Osteocyte (in vitro differentiated cells): ENCODE measurements around the gene HYDIN. TPM values are rescaled to one million over a fixed set of nuclear protein-coding genes. Genes with fewer than 3 reads are reported as not detected.
A peak's percentile ranks its signal among the peaks of the same experiment; 100 is the strongest.

Source experiments
- DNase-seq: peaks from one replicate; pipeline ENCODE4 v3.0.0; 2021; ENCODE audit warnings: mixed read lengths; ENCODE audit not compliant: unreplicated experiment; ENCODE audit errors: extremely low spot score
- H3K27ac Mint-ChIP-seq: one replicate; pipeline ENCODE4 v1.8.0; 2021; ENCODE audit warnings: mild to moderate bottlenecking, mixed read lengths; ENCODE audit not compliant: unreplicated experiment
- H3K27me3 Mint-ChIP-seq: one replicate; pipeline ENCODE4 v1.8.0; 2021; ENCODE audit warnings: mixed read lengths; ENCODE audit not compliant: unreplicated experiment
- H3K36me3 Mint-ChIP-seq: one replicate; pipeline ENCODE4 v1.8.0; 2021; ENCODE audit warnings: mixed read lengths; ENCODE audit not compliant: unreplicated experiment
- H3K4me1 Mint-ChIP-seq: one replicate; pipeline ENCODE4 v1.8.0; 2021; ENCODE audit warnings: mixed read lengths; ENCODE audit not compliant: unreplicated experiment
- H3K4me3 Mint-ChIP-seq: one replicate; pipeline ENCODE4 v1.8.0; 2021; ENCODE audit warnings: mild to moderate bottlenecking, moderate library complexity, mixed read lengths; ENCODE audit not compliant: unreplicated experiment
- H3K9me3 Mint-ChIP-seq: one replicate; pipeline ENCODE4 v1.8.0; 2021; ENCODE audit warnings: mixed read lengths; ENCODE audit not compliant: unreplicated experiment
- CTCF ChIP-seq: fragments of 200-600 bp; sonication (generic); IDR thresholded peaks from 2 replicates; pipeline ENCODE4 v1.5.0; 2021; ENCODE audit warnings: antibody characterized with exemption, mild to moderate bottlenecking, moderate library complexity
- total RNA-seq: library from RNA; stranded (reverse); gene quantifications from 2 replicates; pipeline ENCODE4 v1.2.1, GENCODE V29; 2021

HYDIN gene
- total RNA-seq, 1 donor from 2014 or later: not detected

- TF ChIP-seq CTCF: no peak
- H3K4me1 Mint-ChIP-seq: peaks cover 21% of the 10 kb centered on the region
- H3K27me3 Mint-ChIP-seq: no peaks in the 10 kb centered on the region
- no peak overlapping the region for H3K4me3 Mint-ChIP-seq
- peak; percentile 23 for DNase-seq
- H3K36me3 Mint-ChIP-seq: no peaks in the 10 kb centered on the region
- H3K27ac Mint-ChIP-seq: no peak overlapping the region
- peaks cover 5% of the 10 kb centered on the region for H3K9me3 Mint-ChIP-seq
Observed at GRCh38 chr16:70804153-70804733, 426.3 kb downstream of the HYDIN start.

GRCh38 chr16:70803319-70803718 lies 427.2 kb downstream of the HYDIN start:
- H3K4me3 Mint-ChIP-seq: no peak overlapping the region
- H3K9me3 Mint-ChIP-seq: peaks cover 5% of the 10 kb centered on the region
- H3K4me1 Mint-ChIP-seq: peaks cover 25% of the 10 kb centered on the region
- TF ChIP-seq CTCF: no peak
- H3K36me3 Mint-ChIP-seq: no peaks in the 10 kb centered on the region
- no peak for DNase-seq
- H3K27ac Mint-ChIP-seq: no peak overlapping the region
- H3K27me3 Mint-ChIP-seq: no peaks in the 10 kb centered on the region

- TF ChIP-seq CTCF: no peak
- Mint-ChIP-seq H3K27me3 (no peaks in the 10 kb centered on the region), H3K36me3 (peaks cover 2% of the 10 kb centered on the region), H3K4me1 (peaks cover 25% of the 10 kb centered on the region), H3K9me3 (peaks cover 5% of the 10 kb centered on the region), H3K4me3 (peak overlapping the region; percentile 88), H3K27ac (peak overlapping the region; percentile 29)
- no peak for DNase-seq
Observed at GRCh38 chr16:70801611-70802010, 428.9 kb downstream of the HYDIN start.

GRCh38 chr16:70800781-70801480 lies 429.6 kb downstream of the HYDIN start, which contains the start of gene VAC14:
Gene VAC14 (minus strand): TSS chr16:70801158. CDS start chr16:70800900, 258 bp downstream.
- peaks cover 25% of the 10 kb centered on the region for H3K4me1 Mint-ChIP-seq
- H3K4me3 Mint-ChIP-seq: peak within 1 kb of the TSS; percentile 88
- H3K27ac Mint-ChIP-seq: peak within 1 kb of the TSS; percentile 52
- no peak for TF ChIP-seq CTCF
- DNase-seq: peak; percentile 95
- peaks cover 2% of the 10 kb centered on the region for H3K36me3 Mint-ChIP-seq
- H3K9me3 Mint-ChIP-seq: peaks cover 5% of the 10 kb centered on the region
- no peaks in the 10 kb centered on the region for H3K27me3 Mint-ChIP-seq

- no peaks in the 10 kb centered on the region for H3K27me3 Mint-ChIP-seq
- no peak for DNase-seq
- peaks cover 5% of the 10 kb centered on the region for H3K9me3 Mint-ChIP-seq
- H3K36me3 Mint-ChIP-seq: peaks cover 2% of the 10 kb centered on the region
- TF ChIP-seq CTCF: no peak
- peaks cover 22% of the 10 kb centered on the region for H3K4me1 Mint-ChIP-seq
- H3K27ac Mint-ChIP-seq: peak overlapping the region; percentile 52
- H3K4me3 Mint-ChIP-seq: peak overlapping the region; percentile 88
Observed at GRCh38 chr16:70800311-70800710, 430.2 kb downstream of the HYDIN start.
